Testis (tissue), 3 donors: Measurements from ENCODE around the gene SARDH. TPM values are rescaled to one million over a fixed set of nuclear protein-coding genes. Genes with fewer than 3 reads are reported as not detected.
A peak's percentile ranks its signal among the peaks of the same experiment; 100 is the strongest.

ENCODE experiments used
- DNase-seq: peaks from one replicate; pipeline ENCODE4 v3.0.0-alpha.2; 2019
- H3K27ac ChIP-seq, 2 donors: fragments of 200-600 bp; sonication (generic); one replicate each; pipeline ENCODE4 v1.5.1; 2019
- H3K27me3 ChIP-seq: fragments of 200-600 bp; sonication (generic); one replicate; pipeline ENCODE4 v1.5.1; 2019
- H3K36me3 ChIP-seq: fragments of 200-600 bp; sonication (generic); one replicate; pipeline ENCODE4 v1.5.1; 2017; ENCODE audit warnings: low read depth; ENCODE audit errors: missing control alignments
- H3K4me1 ChIP-seq: fragments of 200-600 bp; sonication (generic); one replicate; pipeline ENCODE4 v1.5.1; 2019
- H3K4me3 ChIP-seq, 2 donors: fragments of 200-600 bp; sonication (generic); one replicate each; pipeline ENCODE4 v1.5.1; 2017 to 2019
- H3K9me3 ChIP-seq: fragments of 200-600 bp; sonication (generic); one replicate; pipeline ENCODE4 v1.5.1; 2017
- CTCF ChIP-seq, 3 experiments: fragments of 450-650 bp in 2 of 3; fragments of 200-600 bp in 1 of 3; sonication (generic) in 1 of 3; IDR thresholded peaks; one replicate each; pipeline ENCODE4 v1.5.1; 2016 to 2019; ENCODE audit warnings: antibody characterized with exemption in 3 of 3, mild to moderate bottlenecking in 2 of 3, moderate library complexity in 1 of 3
- POLR2A ChIP-seq: fragments of 450-650 bp; IDR thresholded peaks from one replicate; pipeline ENCODE4 v1.6.1; 2017; ENCODE audit warnings: antibody characterized with exemption, mild to moderate bottlenecking, moderate library complexity
- WGBS, 2 donors: methylation state at CpG; one replicate each; pipeline ENCODE4 v1.1.5; 2018; 5-methylcytosine and 5-hydroxymethylcytosine counted together
- intact Hi-C: fragments of 100-400 bp; cut with DNase I; formaldehyde crosslinking; loops from one replicate; pipeline ENCODE4 v1.15.1; 2023; ENCODE audit warnings: low total_unique reads
- polyA plus RNA-seq: library from polyadenylated mRNA; stranded (reverse); fragments of 350-450 nt; fragmentation: Illumina TruSeq; extraction: RNeasy Lipid Tissue Mini Kit (QIAGEN cat#74804); gene quantifications from one replicate; pipeline ENCODE4 v1.2.3, GENCODE V29; 2014; ENCODE audit warnings: low read depth, low replicate concordance; ENCODE audit not compliant: insufficient read depth
- total RNA-seq, 2 donors: library from RNA; depleted of rRNA; stranded (reverse); fragments of >200 nt; gene quantifications; one replicate each; pipeline ENCODE4 v1.2.3, GENCODE V29; 2016

The SARDH gene
- total and polyA plus RNA-seq, 3 donors from 2014 or later = 2.6 to 7.2 (median 5.1) TPM

DNA sequence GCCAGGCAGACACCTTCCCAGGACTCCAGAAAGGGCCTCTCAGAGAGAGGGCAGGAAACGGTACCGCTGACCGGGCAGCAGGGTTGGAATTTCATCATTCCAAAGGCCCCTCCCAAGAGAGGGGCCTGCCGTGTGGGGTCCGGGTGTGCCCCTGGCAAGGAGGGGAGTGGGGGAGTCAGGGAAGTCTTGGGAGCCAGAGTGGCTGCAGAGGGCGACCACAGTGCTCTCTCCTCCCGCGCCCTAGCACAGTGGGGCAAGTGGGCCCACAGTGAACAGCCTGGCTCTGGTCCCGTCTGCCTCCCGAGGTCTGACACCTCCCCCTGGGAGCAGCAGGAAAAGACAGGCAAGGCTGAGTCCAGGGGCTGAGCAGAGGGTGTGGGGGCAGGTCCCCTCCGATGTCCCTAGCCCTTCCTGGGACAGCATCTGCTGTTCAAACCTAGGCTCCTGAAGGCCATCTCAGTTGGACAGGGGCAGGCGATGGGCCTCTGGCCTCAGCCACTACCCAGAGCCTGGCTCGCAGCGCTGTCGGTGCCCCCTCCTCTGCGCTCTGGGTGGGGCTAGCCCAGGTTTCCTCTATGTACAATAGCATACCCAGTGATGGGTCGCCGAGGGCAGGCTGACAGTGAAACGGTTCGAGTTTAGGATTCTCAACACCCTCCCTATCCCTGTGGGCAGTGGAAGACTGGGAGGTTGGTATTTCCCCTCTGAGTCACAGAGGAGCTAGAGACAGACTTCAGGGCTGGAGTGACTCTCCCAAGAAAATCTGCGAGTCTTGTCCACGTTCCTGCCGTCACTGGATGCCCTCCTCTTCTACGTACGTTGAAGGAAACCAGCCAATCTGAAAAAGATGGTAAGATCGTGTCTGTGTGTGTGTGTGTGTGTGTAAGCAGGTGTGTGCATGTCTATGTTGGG is 25.4 kb upstream of the SARDH start:
- Histone ChIP-seq H3K27me3 (no peaks in the 10 kb centered on the region), H3K4me3 (no peak overlapping the region), H3K9me3 (no peaks in the 10 kb centered on the region), H3K36me3 (no peaks in the 10 kb centered on the region), H3K27ac (no peak overlapping the region), H3K4me1 (no peaks in the 10 kb centered on the region)
- TF ChIP-seq CTCF (IDR thresholded peaks at IDR 0.05) (no peak), POLR2A (no peak)
- intact Hi-C loops = no loop called here
- DNase-seq = peak; percentile 4
- 92 to 97% methylated on average over 13 to 26 of the region's 26 CpGs for WGBS, 2 donors

- WGBS, 2 donors = 88 to 92% methylated on average over 16 to 19 of the region's 19 CpGs
- no peaks in the 10 kb centered on the region for H3K36me3 ChIP-seq
- no peak for TF ChIP-seq CTCF (IDR thresholded peaks at IDR 0.05)
- no peak for TF ChIP-seq POLR2A
- DNase-seq = peak; percentile 10
- no peaks in the 10 kb centered on the region for H3K9me3 ChIP-seq
- intact Hi-C loops = no loop called here
- no peaks in the 10 kb centered on the region for H3K4me1 ChIP-seq
- no peaks in the 10 kb centered on the region for H3K27me3 ChIP-seq
- no peak overlapping the region for H3K27ac ChIP-seq
- no peak overlapping the region for H3K4me3 ChIP-seq
Observed at GRCh38 chr9:133762488-133763271, 24.5 kb upstream of the SARDH start.

DNA sequence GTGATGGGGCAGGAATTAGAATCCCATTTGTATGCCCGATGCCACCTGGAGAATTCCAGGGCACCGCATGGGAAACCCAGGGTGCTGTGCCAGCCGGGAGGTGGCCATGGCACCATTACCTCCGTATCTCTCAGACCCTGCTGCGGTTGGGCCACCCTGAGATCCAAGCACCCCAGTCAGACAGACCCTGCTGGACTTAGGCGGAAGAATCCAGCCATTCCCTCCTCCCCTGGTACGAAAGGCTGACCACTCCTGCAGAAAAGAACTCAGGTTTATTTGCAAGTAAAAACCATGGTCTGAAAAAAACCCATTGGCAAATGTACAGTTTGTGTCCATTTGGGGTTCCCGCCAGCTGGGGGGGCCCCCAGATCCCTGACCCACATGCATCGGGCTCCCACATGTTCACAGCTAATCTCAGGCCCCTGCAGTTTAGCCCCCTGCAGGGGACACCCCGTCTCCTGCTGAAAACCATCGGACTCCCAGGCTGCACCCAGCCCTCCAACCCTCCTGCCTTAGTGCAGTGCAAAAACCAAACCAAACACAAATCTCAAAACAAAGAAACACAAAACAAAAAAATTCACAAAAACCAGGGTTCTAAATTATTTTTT is 23.6 kb upstream of the SARDH start:
- Histone ChIP-seq H3K4me3 (no peak overlapping the region), H3K27me3 (no peaks in the 10 kb centered on the region), H3K4me1 (no peaks in the 10 kb centered on the region), H3K9me3 (no peaks in the 10 kb centered on the region), H3K27ac (no peak overlapping the region), H3K36me3 (no peaks in the 10 kb centered on the region)
- intact Hi-C loops = no loop called here
- TF ChIP-seq CTCF (IDR thresholded peaks at IDR 0.05) (no peak), POLR2A (no peak)
- WGBS, 2 donors = 84% methylated on average over 7 to 11 of the region's 11 CpGs
- DNase-seq = peak; percentile 12

DNA sequence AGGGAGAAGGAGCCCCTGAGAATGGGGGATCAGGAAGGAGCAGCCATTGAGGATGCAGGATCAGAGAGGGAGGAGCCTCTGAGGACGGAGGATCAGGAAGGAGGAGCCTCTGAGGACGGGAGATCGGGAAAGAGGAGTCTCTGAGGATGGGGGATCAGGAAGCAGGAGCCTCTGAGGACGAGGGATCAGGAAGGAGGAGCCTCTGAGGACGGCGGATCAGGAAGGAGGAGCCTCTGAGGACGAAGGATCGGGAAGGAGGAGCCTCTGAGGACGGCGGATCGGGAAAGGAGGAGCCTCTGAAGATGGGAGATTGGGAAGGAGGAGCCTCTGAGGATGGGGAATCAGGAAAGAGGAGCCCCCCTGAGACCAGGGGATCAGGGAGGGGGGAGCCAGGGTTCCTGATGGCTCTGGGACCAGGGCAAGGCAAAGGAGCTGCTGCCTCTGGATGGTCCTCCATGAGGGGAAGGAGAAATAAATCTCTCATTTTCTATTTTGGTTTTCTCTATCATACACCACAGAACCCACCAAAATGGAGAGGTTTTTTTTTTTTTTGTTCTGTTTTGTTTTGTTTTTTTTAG is 22.6 kb upstream of the SARDH start:
- no peaks in the 10 kb centered on the region for H3K36me3 ChIP-seq
- TF ChIP-seq POLR2A = no peak
- no peak for TF ChIP-seq CTCF (IDR thresholded peaks at IDR 0.05)
- no peaks in the 10 kb centered on the region for H3K9me3 ChIP-seq
- no peak overlapping the region for H3K27ac ChIP-seq
- DNase-seq = no peak
- no peak overlapping the region for H3K4me3 ChIP-seq
- no peaks in the 10 kb centered on the region for H3K4me1 ChIP-seq
- WGBS, 2 donors = 80% methylated on average over 11 of the region's 11 CpGs; no CpG with 5 or more reads in 1 of the 2 donors
- intact Hi-C loops = no loop called here
- H3K27me3 ChIP-seq = no peaks in the 10 kb centered on the region
